HepG2 (cell line): ENCODE data around the gene ZDHHC18. TPM values are rescaled to one million over a fixed set of nuclear protein-coding genes. Genes with fewer than 3 reads are reported as not detected.
A peak's percentile ranks its signal among the peaks of the same experiment; 100 is the strongest.

Source experiments
- ASH2L ChIP-seq: fragments of 300-600, 200-600 bp; sonication (generic); IDR thresholded peaks from 2 replicates; pipeline ENCODE4 v1.7.0; 2017; ENCODE audit warnings: low read depth, mild to moderate bottlenecking, moderate library complexity, mixed read lengths, low read length; ENCODE audit not compliant: insufficient read length
- CHD2 ChIP-seq: IDR thresholded peaks from 2 replicates; pipeline ENCODE4 v1.6.1; 2011; ENCODE audit warnings: low read depth, low read length, improper control_type of control experiment
- DPF2 ChIP-seq: sonication (generic); formaldehyde crosslinking; IDR thresholded peaks from 2 replicates; pipeline ENCODE4 v1.4.0; 2020; ENCODE audit warnings: mild to moderate bottlenecking, low read depth, missing genetic modification reagents, borderline replicate concordance
- FOXP1 ChIP-seq, 2 experiments: fragments of 450-650 bp in 1 of 2; IDR thresholded peaks; 2 replicates each; pipeline ENCODE4 v1.6.1; 2017 to 2018; ENCODE audit warnings: antibody characterized with exemption in 1 of 2
- HBP1 ChIP-seq: IDR thresholded peaks from 2 replicates; pipeline ENCODE4 v1.6.1; 2016; ENCODE audit warnings: low read depth, control low read depth
- MATR3 ChIP-seq: sonication (generic); formaldehyde crosslinking; IDR thresholded peaks from 2 replicates; pipeline ENCODE4 v1.4.0; 2020; ENCODE audit warnings: missing genetic modification reagents
- PHB2 ChIP-seq: fragments of 450-650 bp; IDR thresholded peaks from 2 replicates; pipeline ENCODE4 v1.6.1; 2018; ENCODE audit not compliant: partially characterized antibody
- PTBP1 ChIP-seq: fragments of 200-400 bp; formaldehyde crosslinking; IDR thresholded peaks from 2 replicates; pipeline ENCODE4 v1.6.1; 2018; ENCODE audit warnings: low read length, low read depth; ENCODE audit not compliant: poor library complexity, severe bottlenecking
- SALL2 ChIP-seq: sonication (generic); formaldehyde crosslinking; IDR thresholded peaks from 2 replicates; pipeline ENCODE4 v1.8.1; 2023; ENCODE audit warnings: mild to moderate bottlenecking, missing genetic modification reagents, inconsistent platforms
- SKI ChIP-seq: fragments of 450-650 bp; IDR thresholded peaks from one replicate; pipeline ENCODE4 v1.6.1; 2018; ENCODE audit warnings: mild to moderate bottlenecking; ENCODE audit not compliant: partially characterized antibody
- SP1 ChIP-seq, 2 experiments: fragments of 450-650 bp in 1 of 2; sonication (generic) in 1 of 2; formaldehyde crosslinking in 1 of 2; IDR thresholded peaks; 2 replicates each; pipeline versions ENCODE4 v1.4.0 to v1.6.1; 2016 to 2020; ENCODE audit warnings: missing genetic modification reagents in 1 of 2
- SRSF4 ChIP-seq: fragments of 200-400 bp; formaldehyde crosslinking; IDR thresholded peaks from one replicate; pipeline ENCODE4 v1.6.1; 2018; ENCODE audit warnings: mild to moderate bottlenecking, low read depth, low read length, moderate library complexity; ENCODE audit not compliant: poor library complexity, severe bottlenecking
- TEAD3 ChIP-seq: optimal IDR thresholded peaks from 2 replicates; pipeline ENCODE3; 2016; ENCODE audit warnings: borderline replicate concordance
- ZNF121 ChIP-seq: sonication (generic); formaldehyde crosslinking; IDR thresholded peaks from 2 replicates; pipeline ENCODE4 v1.5.0; 2020; ENCODE audit warnings: mild to moderate bottlenecking, missing genetic modification reagents
- ZNF274 ChIP-seq: sonication (generic); formaldehyde crosslinking; IDR thresholded peaks from 2 replicates; pipeline ENCODE4 v1.5.1; 2020; ENCODE audit warnings: mild to moderate bottlenecking, missing genetic modification reagents
- ZNF383 ChIP-seq: sonication (generic); formaldehyde crosslinking; IDR thresholded peaks from 2 replicates; pipeline ENCODE4 v1.4.0; 2020; ENCODE audit warnings: missing genetic modification reagents, mild to moderate bottlenecking, borderline replicate concordance
- ZNF569 ChIP-seq: sonication (generic); formaldehyde crosslinking; IDR thresholded peaks from 2 replicates; pipeline ENCODE4 v1.5.0; 2020; ENCODE audit warnings: mild to moderate bottlenecking, missing genetic modification reagents, moderate library complexity, borderline replicate concordance
- ZNF644 ChIP-seq: IDR thresholded peaks from 2 replicates; pipeline ENCODE4 v1.6.1; 2016; ENCODE audit warnings: low read depth
- ZNF761 ChIP-seq: sonication (generic); formaldehyde crosslinking; conservative IDR thresholded peaks from 2 replicates; pipeline ENCODE4 v1.4.0; 2020; ENCODE audit warnings: mild to moderate bottlenecking, missing genetic modification reagents
- ZNF841 ChIP-seq: sonication (generic); formaldehyde crosslinking; IDR thresholded peaks from 2 replicates; pipeline ENCODE4 v1.8.1; 2023; ENCODE audit warnings: missing genetic modification reagents, borderline replicate concordance
- ZNF878 ChIP-seq: sonication (generic); formaldehyde crosslinking; IDR thresholded peaks from 2 replicates; pipeline ENCODE4 v1.8.1; 2023; ENCODE audit warnings: mild to moderate bottlenecking, missing genetic modification reagents, moderate library complexity
- ZSCAN12 ChIP-seq: sonication (generic); formaldehyde crosslinking; IDR thresholded peaks from 2 replicates; pipeline ENCODE4 v1.9.0; 2021; ENCODE audit warnings: mild to moderate bottlenecking, missing genetic modification reagents
- ZSCAN25 ChIP-seq: sonication (generic); formaldehyde crosslinking; IDR thresholded peaks from 2 replicates; pipeline ENCODE4 v1.8.0; 2022; ENCODE audit warnings: mild to moderate bottlenecking, missing genetic modification reagents
- ZZZ3 ChIP-seq: sonication (generic); formaldehyde crosslinking; IDR thresholded peaks from 2 replicates; pipeline ENCODE4 v1.4.0; 2020; ENCODE audit warnings: missing genetic modification reagents, mild to moderate bottlenecking, borderline replicate concordance
- polyA plus RNA-seq, 8 experiments: library from polyadenylated mRNA; depleted of rRNA in 3 of 8; stranded (reverse) in 7 of 8; unstranded in 1 of 8; fragments of >200 nt; fragmentation: Illumina TruSeq in 4 of 8; extraction: Trizol in 4 of 8; gene quantifications; 2 replicates each; pipeline versions ENCODE4 v1.2.1 to v1.2.3, GENCODE V29; 2011 to 2016; ENCODE audit warnings: low read depth in 4 of 8, missing spikeins in 1 of 8, mixed read lengths in 1 of 8; ENCODE audit not compliant: insufficient read depth in 1 of 8
- total RNA-seq, 5 experiments: library from RNA; depleted of rRNA; stranded (reverse); fragments of >200 nt; fragmentation: Illumina TruSeq; extraction: Trizol; gene quantifications; 2 replicates each; pipeline ENCODE4 v1.2.3, GENCODE V29; 2016; ENCODE audit warnings: low read depth in 1 of 5
- TF ChIP-seq, protein P1 (sequence below): sonication (generic); formaldehyde crosslinking; IDR thresholded peaks from 2 replicates; pipeline ENCODE4 v1.5.0; 2020; ENCODE audit warnings: mild to moderate bottlenecking, missing genetic modification reagents

The ZDHHC18 gene
- total and polyA plus RNA-seq, 2 of the 13 experiments (the other 11 are each of a cell fraction or from before 2014, with no cell fraction given): 13.2 to 35.3 TPM

DNA sequence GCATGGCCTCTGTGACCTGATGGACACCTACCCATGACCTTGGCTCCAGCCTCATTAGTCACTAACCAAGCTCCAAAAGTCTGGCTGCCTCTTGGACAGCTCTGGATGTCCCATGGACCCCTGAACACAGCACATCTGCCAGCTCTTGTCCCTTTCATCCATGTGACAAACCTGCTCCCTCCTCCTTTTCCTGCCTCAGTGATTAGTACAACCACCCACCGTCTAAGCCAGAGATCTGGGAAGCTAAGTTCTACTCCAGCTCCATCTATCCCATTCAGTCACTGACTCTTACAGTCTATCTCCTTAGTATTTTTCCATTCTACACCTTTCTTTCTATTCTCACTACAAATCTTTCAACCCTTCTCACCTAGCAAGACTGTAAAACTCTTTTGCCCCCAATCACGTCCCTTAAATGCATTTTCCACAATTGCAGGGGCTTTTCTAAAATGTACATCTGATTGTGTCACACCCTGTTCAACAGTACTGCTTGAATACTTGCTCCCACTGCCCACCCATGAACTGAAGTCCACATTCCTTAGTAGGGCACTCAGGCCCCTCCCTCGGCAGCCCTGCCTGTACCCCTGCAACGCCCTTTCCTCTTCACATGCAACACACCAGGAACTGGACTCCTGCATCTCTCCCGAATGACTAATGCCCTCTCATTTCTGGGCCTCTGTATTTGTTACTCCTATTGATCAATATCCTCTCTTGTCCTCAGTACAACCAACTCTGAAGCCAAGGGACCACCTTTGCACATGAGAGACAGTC is 56.4 kb downstream of the ZDHHC18 start (continued):
- TF ChIP-seq ZZZ3 (CRISPR knock-in tag) (no peak), CHD2 (no peak), ZNF383 (CRISPR knock-in tag) (no peak), ZSCAN25 (CRISPR knock-in tag) (peak; percentile 55; the same call in 1 of the 2 replicates), ZNF121 (CRISPR knock-in tag) (no peak), ZSCAN12 (CRISPR knock-in tag) (no peak), ZNF878 (CRISPR knock-in tag) (no peak), ZNF841 (CRISPR knock-in tag) (no peak), SKI (peak; percentile 27), HBP1 (no peak), DPF2 (CRISPR knock-in tag) (no peak), SP1 (IDR thresholded peaks at IDR 0.05) (no peak), SP1 (CRISPR knock-in tag; IDR thresholded peaks at IDR 0.05) (no peak), SALL2 (CRISPR knock-in tag) (no peak), SRSF4 (no peak), PHB2 (no peak), FOXP1 (IDR thresholded peaks at IDR 0.05) (no peak), FOXP1 (CRISPR knock-in tag; IDR thresholded peaks at IDR 0.05) (no peak), ZNF644 (no peak), ASH2L (no peak), ZNF569 (no peak), ZNF761 (CRISPR knock-in tag) (no peak), PTBP1 (no peak), TEAD3 (peak; percentile 37), MATR3 (CRISPR knock-in tag) (no peak), ZNF274 (CRISPR knock-in tag) (no peak)
- TF ChIP-seq, protein P1, sequence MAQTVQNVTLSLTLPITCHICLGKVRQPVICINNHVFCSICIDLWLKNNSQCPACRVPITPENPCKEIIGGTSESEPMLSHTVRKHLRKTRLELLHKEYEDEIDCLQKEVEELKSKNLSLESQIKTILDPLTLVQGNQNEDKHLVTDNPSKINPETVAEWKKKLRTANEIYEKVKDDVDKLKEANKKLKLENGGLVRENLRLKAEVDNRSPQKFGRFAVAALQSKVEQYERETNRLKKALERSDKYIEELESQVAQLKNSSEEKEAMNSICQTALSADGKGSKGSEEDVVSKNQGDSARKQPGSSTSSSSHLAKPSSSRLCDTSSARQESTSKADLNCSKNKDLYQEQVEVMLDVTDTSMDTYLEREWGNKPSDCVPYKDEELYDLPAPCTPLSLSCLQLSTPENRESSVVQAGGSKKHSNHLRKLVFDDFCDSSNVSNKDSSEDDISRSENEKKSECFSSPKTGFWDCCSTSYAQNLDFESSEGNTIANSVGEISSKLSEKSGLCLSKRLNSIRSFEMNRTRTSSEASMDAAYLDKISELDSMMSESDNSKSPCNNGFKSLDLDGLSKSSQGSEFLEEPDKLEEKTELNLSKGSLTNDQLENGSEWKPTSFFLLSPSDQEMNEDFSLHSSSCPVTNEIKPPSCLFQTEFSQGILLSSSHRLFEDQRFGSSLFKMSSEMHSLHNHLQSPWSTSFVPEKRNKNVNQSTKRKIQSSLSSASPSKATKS (CRISPR knock-in tag): no peak
